Brain microvascular endothelial cell (primary cell): ENCODE results near the gene DUSP11.
"Not testable (repeated sequence)": the region's sequence is repeated elsewhere in the genome, so short reads cannot be mapped to it uniquely, and the experiment has no call there.

Experiments used
- DNase-seq: peaks from one replicate; pipeline ENCODE4 v3.0.0-alpha.2; 2020
- H3K27ac ChIP-seq: fragments of 250-450 bp; sonication (Bioruptor Pico); 2 replicates; pipeline ENCODE4 v1.5.1; 2020; ENCODE audit warnings: mild to moderate bottlenecking, moderate library complexity
- H3K27me3 ChIP-seq: fragments of 250-450 bp; sonication (Bioruptor Pico); replicated peaks from 2 replicates; pipeline ENCODE4 v1.5.1; 2020; ENCODE audit warnings: mild to moderate bottlenecking
- H3K36me3 ChIP-seq: fragments of 250-450 bp; sonication (Bioruptor Pico); replicated peaks from 2 replicates; pipeline ENCODE4 v1.5.1; 2020; ENCODE audit warnings: mild to moderate bottlenecking
- H3K4me3 ChIP-seq: 2 replicates; pipeline ENCODE4 v1.5.1; 2011; ENCODE audit warnings: low read depth, mild to moderate bottlenecking, control low read depth, low read length, moderate library complexity
- in situ Hi-C: cut with HindIII; loops from 2 replicates; pipeline ENCODE4 v1.10.0; 2017; ENCODE audit warnings: low sequenced_read_pairs, low pct_ligation_motif_present
- TF ChIP-seq, protein P1 (sequence below): IDR thresholded peaks from 2 replicates; pipeline ENCODE4 v1.5.1; 2011; ENCODE audit warnings: low read depth, mild to moderate bottlenecking, moderate library complexity, low read length, control low read depth, inconsistent platforms; ENCODE audit errors: missing control alignments

DUSP11 gene

DNA sequence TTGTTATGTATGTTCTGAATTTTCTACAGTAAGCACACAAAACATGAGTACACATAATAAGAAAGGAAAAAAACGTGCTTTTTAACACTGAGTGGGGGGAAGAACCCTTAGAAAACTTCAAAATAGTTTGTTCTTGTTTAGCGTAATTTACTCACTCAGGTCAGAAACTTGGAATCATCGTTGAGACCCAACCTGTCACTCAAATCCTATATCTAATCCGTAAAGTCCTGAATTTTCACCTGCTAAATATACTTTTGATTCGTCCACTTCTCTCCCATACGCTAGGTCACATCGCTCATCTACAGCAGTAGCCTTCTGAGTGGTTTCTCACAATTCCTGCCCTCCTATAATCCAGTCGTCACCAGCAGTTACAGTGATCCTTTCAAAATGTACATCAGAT lies 43.5 kb downstream of the DUSP11 start:
- Histone ChIP-seq H3K27ac (no peak overlapping the region), H3K27me3 (no peaks in the 10 kb centered on the region), H3K36me3 (peaks cover 12% of the 10 kb centered on the region), H3K4me3 (peak overlapping the region; percentile 95)
- TF ChIP-seq, protein P1, sequence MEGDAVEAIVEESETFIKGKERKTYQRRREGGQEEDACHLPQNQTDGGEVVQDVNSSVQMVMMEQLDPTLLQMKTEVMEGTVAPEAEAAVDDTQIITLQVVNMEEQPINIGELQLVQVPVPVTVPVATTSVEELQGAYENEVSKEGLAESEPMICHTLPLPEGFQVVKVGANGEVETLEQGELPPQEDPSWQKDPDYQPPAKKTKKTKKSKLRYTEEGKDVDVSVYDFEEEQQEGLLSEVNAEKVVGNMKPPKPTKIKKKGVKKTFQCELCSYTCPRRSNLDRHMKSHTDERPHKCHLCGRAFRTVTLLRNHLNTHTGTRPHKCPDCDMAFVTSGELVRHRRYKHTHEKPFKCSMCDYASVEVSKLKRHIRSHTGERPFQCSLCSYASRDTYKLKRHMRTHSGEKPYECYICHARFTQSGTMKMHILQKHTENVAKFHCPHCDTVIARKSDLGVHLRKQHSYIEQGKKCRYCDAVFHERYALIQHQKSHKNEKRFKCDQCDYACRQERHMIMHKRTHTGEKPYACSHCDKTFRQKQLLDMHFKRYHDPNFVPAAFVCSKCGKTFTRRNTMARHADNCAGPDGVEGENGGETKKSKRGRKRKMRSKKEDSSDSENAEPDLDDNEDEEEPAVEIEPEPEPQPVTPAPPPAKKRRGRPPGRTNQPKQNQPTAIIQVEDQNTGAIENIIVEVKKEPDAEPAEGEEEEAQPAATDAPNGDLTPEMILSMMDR, result no peak
- in situ Hi-C loops, result no loop called here
- no peak for DNase-seq

DNA sequence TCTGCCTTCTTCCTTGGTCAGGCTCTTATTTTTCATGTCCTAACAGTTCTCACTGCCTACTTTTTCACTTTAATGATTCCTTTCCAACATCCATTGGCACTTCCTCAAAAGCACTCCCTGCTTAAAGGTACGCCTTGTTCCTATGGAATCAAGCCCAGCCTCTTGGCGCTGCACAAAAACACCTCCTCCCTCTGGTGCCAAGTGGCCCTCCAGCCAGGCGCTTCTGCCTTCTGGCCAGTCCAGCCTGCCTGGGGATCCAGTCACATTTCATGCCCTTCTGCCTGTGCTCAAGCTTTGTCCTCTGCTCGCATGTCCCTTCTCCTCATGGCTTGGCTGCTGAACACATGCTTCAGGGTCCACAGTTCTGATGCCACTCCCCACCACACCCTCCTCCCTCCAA lies 49.1 kb downstream of the DUSP11 start:
- no peak overlapping the region for H3K4me3 ChIP-seq
- peaks cover 17% of the 10 kb centered on the region for H3K36me3 ChIP-seq
- DNase-seq, result no peak
- TF ChIP-seq, protein P1, result no peak
- no peak overlapping the region for H3K27ac ChIP-seq
- in situ Hi-C loops, result no loop called here
- H3K27me3 ChIP-seq, result no peaks in the 10 kb centered on the region

DNA sequence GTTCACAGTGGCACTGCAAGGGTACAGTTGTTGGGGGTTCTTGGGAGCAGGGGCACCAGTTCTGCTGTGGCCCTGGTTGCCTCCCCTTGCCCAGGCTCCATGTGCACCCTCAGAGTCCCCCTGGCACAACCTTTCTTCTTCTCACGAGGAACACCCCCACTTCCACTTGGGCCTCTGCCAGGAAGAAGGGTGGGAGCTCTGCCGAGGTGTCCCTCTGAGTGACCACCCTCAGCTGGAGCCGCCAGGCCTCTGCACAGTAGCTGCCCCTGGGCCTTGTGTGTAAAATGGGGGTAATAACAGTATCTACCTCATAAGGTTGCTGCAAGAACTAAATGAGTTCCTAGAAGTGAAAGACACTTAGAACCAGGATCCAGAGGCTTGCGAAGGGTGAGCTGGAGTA lies 51.2 kb downstream of the DUSP11 start:
- Histone ChIP-seq H3K4me3 (no peak overlapping the region), H3K36me3 (peaks cover 17% of the 10 kb centered on the region), H3K27me3 (no peaks in the 10 kb centered on the region), H3K27ac (no peak overlapping the region)
- TF ChIP-seq, protein P1, result no peak
- DNase-seq, result no peak
- in situ Hi-C loops, result no loop called here

DNA sequence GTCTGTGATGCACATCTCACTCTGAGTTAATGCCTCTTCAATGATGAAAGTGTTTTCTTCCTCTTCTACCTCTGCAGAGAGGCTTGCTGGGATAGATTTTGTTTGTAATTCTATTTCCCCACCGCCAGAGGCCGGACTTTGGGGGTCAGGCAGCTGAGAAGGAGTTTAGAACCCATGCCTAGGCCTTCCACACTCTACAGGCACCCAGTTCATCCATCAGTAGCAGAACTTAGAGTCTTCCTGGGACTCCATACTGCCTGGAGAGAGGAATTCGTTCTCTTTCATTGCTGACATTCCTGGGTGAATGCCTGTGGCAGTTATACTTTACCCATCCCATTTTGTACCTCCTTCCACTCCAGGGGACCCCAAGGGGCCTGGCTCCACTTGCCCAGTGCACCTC lies 51.9 kb downstream of the DUSP11 start:
- no peaks in the 10 kb centered on the region for H3K27me3 ChIP-seq
- DNase-seq, result no peak
- no peak overlapping the region for H3K4me3 ChIP-seq
- TF ChIP-seq, protein P1, result no peak
- in situ Hi-C loops, result no loop called here
- H3K27ac ChIP-seq, result no peak overlapping the region
- H3K36me3 ChIP-seq, result peaks cover 14% of the 10 kb centered on the region

DNA sequence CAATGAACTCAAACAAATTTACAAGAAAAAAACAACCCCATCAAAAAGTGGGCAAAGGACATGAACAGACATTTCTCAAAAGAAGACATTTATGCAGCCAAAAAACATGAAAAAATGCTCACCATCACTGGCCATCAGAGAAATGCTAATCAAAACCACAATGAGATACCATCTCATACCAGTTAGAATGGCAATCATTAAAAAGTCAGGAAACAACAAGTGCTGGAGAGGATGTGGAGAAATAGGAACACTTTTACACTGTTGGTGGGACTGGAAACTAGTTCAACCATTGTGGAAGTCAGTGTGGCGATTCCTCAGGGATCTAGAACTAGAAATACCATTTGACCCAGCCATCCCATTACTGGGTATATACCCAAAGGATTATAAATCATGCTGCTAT lies 53.2 kb downstream of the DUSP11 start:
- H3K36me3 ChIP-seq, H3K27ac ChIP-seq, H3K27me3 ChIP-seq, DNase-seq, in situ Hi-C loops, H3K4me3 ChIP-seq: not testable (repeated sequence)

DNA sequence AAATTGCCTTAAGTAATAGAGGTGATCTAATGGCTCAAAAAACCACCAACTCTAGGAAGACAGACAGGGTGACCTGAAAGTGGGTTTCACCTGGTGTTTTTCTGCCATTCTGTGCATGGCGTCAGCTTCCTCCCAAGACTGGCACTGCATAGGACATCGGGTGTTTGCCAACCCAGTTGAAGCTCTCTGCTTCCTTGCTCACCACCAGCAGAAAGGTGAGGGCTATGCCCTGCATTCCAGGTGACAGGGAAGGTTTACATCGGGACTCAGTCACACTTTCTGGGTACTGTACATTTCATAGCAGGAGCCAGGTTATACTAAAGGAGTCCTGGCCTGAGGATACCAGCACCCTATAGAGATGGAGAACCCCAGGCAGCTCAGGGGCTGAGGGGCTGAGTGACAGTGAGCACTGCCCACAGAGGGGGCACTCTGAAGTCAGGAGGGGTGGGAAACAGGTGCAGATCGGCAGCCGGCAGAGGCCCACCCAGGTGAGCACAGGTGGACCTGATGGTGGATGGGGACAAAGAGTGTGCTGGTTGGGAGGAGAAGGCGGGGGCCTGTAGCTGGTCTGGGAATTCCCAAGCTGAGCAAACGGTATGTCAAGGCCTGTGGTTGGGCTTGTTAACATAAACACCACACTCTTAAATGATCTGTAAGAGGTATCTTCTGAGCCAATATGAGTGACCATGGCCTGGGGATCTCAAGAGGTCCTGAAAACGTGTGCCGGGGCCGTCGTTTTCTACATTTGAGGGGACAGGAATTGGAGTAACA lies 60.9 kb downstream of the DUSP11 start:
- H3K4me3 ChIP-seq, result no peak overlapping the region
- in situ Hi-C loops, result no loop called here
- no peak for DNase-seq
- H3K36me3 ChIP-seq, result no peaks in the 10 kb centered on the region
- H3K27ac ChIP-seq, result no peak overlapping the region
- H3K27me3 ChIP-seq, result no peaks in the 10 kb centered on the region
- TF ChIP-seq, protein P1, result no peak
